HG02642 (cell line): ENCODE results near the gene NIT2.
"Not testable (repeated sequence)": the region's sequence is repeated elsewhere in the genome, so short reads cannot be mapped to it uniquely, and the experiment has no call there.

Experiments
- ATAC-seq: cut with Tn5 transposase; IDR thresholded peaks from one replicate; pipeline ENCODE4 v1.9.1; 2021; ENCODE audit warnings: mild to moderate bottlenecking; ENCODE audit not compliant: unreplicated experiment, poor library complexity

NIT2 gene

GRCh38 chr3:100335434-100335833 lies 877 bp downstream of the NIT2 start:
- ATAC-seq: peak; percentile 44

GRCh38 chr3:100336229-100336628 lies 1.7 kb downstream of the NIT2 start:
- not testable (repeated sequence) for ATAC-seq

- no peak for ATAC-seq
These were observed 4.4 kb downstream of the NIT2 start for GRCh38 chr3:100338911-100339310.

GRCh38 chr3:100339786-100340185 lies 5.2 kb downstream of the NIT2 start:
- ATAC-seq: no peak

- no peak for ATAC-seq
These were observed 6.0 kb downstream of the NIT2 start for GRCh38 chr3:100340527-100340926.

GRCh38 chr3:100348727-100349126 lies 14.2 kb downstream of the NIT2 start:
- ATAC-seq: no peak

- not testable (repeated sequence) for ATAC-seq
These were observed 17.2 kb downstream of the NIT2 start for GRCh38 chr3:100351770-100352169.

GRCh38 chr3:100352296-100353231 lies 18.0 kb downstream of the NIT2 start:
- ATAC-seq: no peak

- no peak for ATAC-seq
These were observed 20.3 kb downstream of the NIT2 start for GRCh38 chr3:100354850-100355249.

- no peak for ATAC-seq
These were observed 23.9 kb downstream of the NIT2 start for GRCh38 chr3:100358413-100358812.

- ATAC-seq: no peak
These were observed 24.5 kb downstream of the NIT2 start for GRCh38 chr3:100359035-100359434.

GRCh38 chr3:100360757-100361496 lies 26.4 kb downstream of the NIT2 start:
- no peak for ATAC-seq

GRCh38 chr3:100361897-100362296 lies 27.3 kb downstream of the NIT2 start:
- ATAC-seq: no peak

GRCh38 chr3:100364421-100364820 lies 29.9 kb downstream of the NIT2 start:
- no peak for ATAC-seq

- ATAC-seq: no peak
These were observed 31.9 kb downstream of the NIT2 start for GRCh38 chr3:100366424-100366823.

GRCh38 chr3:100368441-100368840 lies 33.9 kb downstream of the NIT2 start:
- no peak for ATAC-seq

GRCh38 chr3:100370756-100371155 lies 36.2 kb downstream of the NIT2 start:
- ATAC-seq: no peak

- no peak for ATAC-seq
These were observed 40.0 kb downstream of the NIT2 start for GRCh38 chr3:100374521-100374920.

GRCh38 chr3:100376301-100376700 lies 41.7 kb downstream of the NIT2 start:
- ATAC-seq: no peak

- no peak for ATAC-seq
These were observed 50.4 kb downstream of the NIT2 start for GRCh38 chr3:100384733-100385525.
